Tibial nerve (tissue), 3 donors: ENCODE data around the gene ABCA13.

Experiments
- CTCF ChIP-seq, 5 experiments: fragments of 200-600 bp in 3 of 5; fragments of 450-650 bp in 2 of 5; sonication (generic) in 3 of 5; IDR thresholded peaks; one replicate each; pipeline ENCODE4 v1.5.1; 2016 to 2019; ENCODE audit warnings: antibody characterized with exemption in 5 of 5, mild to moderate bottlenecking in 3 of 5, moderate library complexity in 2 of 5
- POLR2A ChIP-seq, 2 donors: fragments of 450-650 bp; IDR thresholded peaks; one replicate each; pipeline ENCODE4 v1.6.1; 2017; ENCODE audit warnings: antibody characterized with exemption in 2 of 2, mild to moderate bottlenecking in 2 of 2, moderate library complexity in 2 of 2

- TF ChIP-seq CTCF (IDR thresholded peaks at IDR 0.05) (no peak), POLR2A (IDR thresholded peaks at IDR 0.05) (no peak)
Measured at GRCh38 chr7:48473205-48473865, 302.1 kb downstream of the ABCA13 start.
